ENCODE measurements around the gene ZNF813. TPM values are rescaled to one million over a fixed set of nuclear protein-coding genes. Genes with fewer than 3 reads are reported as not detected.

The ZNF813 gene
- polyA plus RNA-seq, 1 donor (not counting 4 experiments of a cell fraction or from before 2014, with no cell fraction given): 2.5 TPM

GRCh38 chr19:53518121-53518520 is 50.6 kb downstream of the ZNF813 start:
- peaks cover 5% of the 10 kb centered on the region for H3K79me2 ChIP-seq (ENCODE audit: control insufficient read depth, insufficient read depth, low read length)
- H3K27ac ChIP-seq (ENCODE audit: control insufficient read depth, insufficient read depth, low read length): no peak overlapping the region
- no peak overlapping the region for H3K4me2 ChIP-seq (ENCODE audit: control insufficient read depth, extremely low read depth, insufficient read depth, low read depth, low read length)
- H2AFZ ChIP-seq (ENCODE audit: control insufficient read depth, low read length): no peak overlapping the region
- no peak for FAIRE-seq
- no peaks in the 10 kb centered on the region for H3K27me3 ChIP-seq (ENCODE audit: control insufficient read depth, extremely low read depth, insufficient read depth, low read length)
- no peak overlapping the region for H3K9ac ChIP-seq (ENCODE audit: control insufficient read depth, extremely low read depth, insufficient read depth, low read length)
- no peak for DNase-seq (ENCODE audit: low read depth, low spot score)
- TF ChIP-seq CTCF (optimal IDR thresholded peaks at IDR 0.05 in 1 of 3, IDR thresholded peaks at IDR 0.05 in 1 of 3, conservative IDR thresholded peaks at IDR 0.05 in 1 of 3; ENCODE audit: extremely low read depth in 1 of 3, insufficient read depth in 2 of 3, low read length in 3 of 3) (no peak), EZH2 (IDR thresholded peaks at IDR 0.05; ENCODE audit: low read length) (no peak)
- dilution Hi-C loops (cut with MboI; ENCODE audit: extremely low pct_ligation_motif_present, low sequenced_read_pairs): no loop called here
- H4K20me1 ChIP-seq (ENCODE audit: control insufficient read depth, extremely low read depth, insufficient read depth, low read length): no peaks in the 10 kb centered on the region
- H3K4me3 ChIP-seq (ENCODE audit: control insufficient read depth in 2 of 3, extremely low read depth in 1 of 3, insufficient read depth in 2 of 3, low read depth in 1 of 3, low read length in 3 of 3): no peak overlapping the region
- H3K9me3 ChIP-seq (ENCODE audit: control insufficient read depth, low read depth, low read length): no peaks in the 10 kb centered on the region
- H3K9me1 ChIP-seq (ENCODE audit: control insufficient read depth, extremely low read depth, insufficient read depth, low read length): no peaks in the 10 kb centered on the region
- H3K4me1 ChIP-seq (ENCODE audit: control insufficient read depth, extremely low read depth, insufficient read depth, low read length): peaks cover 8% of the 10 kb centered on the region
- H3K36me3 ChIP-seq (ENCODE audit: control insufficient read depth in 2 of 2, extremely low read depth in 1 of 2, insufficient read depth in 2 of 2, low read length in 2 of 2): no peaks in the 10 kb centered on the region

- Histone ChIP-seq H3K4me2 (ENCODE audit: control insufficient read depth, extremely low read depth, insufficient read depth, low read depth, low read length) (no peak overlapping the region), H3K9me1 (ENCODE audit: control insufficient read depth, extremely low read depth, insufficient read depth, low read length) (no peaks in the 10 kb centered on the region), H4K20me1 (ENCODE audit: control insufficient read depth, extremely low read depth, insufficient read depth, low read length) (no peaks in the 10 kb centered on the region), H3K79me2 (ENCODE audit: control insufficient read depth, insufficient read depth, low read length) (peaks cover 5% of the 10 kb centered on the region), H3K4me1 (ENCODE audit: control insufficient read depth, extremely low read depth, insufficient read depth, low read length) (peaks cover 8% of the 10 kb centered on the region), H3K27me3 (ENCODE audit: control insufficient read depth, extremely low read depth, insufficient read depth, low read length) (no peaks in the 10 kb centered on the region), H3K27ac (ENCODE audit: control insufficient read depth, insufficient read depth, low read length) (no peak overlapping the region), H3K9ac (ENCODE audit: control insufficient read depth, extremely low read depth, insufficient read depth, low read length) (no peak overlapping the region), H3K36me3 (ENCODE audit: control insufficient read depth in 2 of 2, extremely low read depth in 1 of 2, insufficient read depth in 2 of 2, low read length in 2 of 2) (no peaks in the 10 kb centered on the region), H3K4me3 (ENCODE audit: control insufficient read depth in 2 of 3, extremely low read depth in 1 of 3, insufficient read depth in 2 of 3, low read depth in 1 of 3, low read length in 3 of 3) (no peak overlapping the region), H3K9me3 (ENCODE audit: control insufficient read depth, low read depth, low read length) (no peaks in the 10 kb centered on the region), H2AFZ (ENCODE audit: control insufficient read depth, low read length) (no peak overlapping the region)
- no peak for TF ChIP-seq CTCF (optimal IDR thresholded peaks at IDR 0.05 in 1 of 3, IDR thresholded peaks at IDR 0.05 in 1 of 3, conservative IDR thresholded peaks at IDR 0.05 in 1 of 3; ENCODE audit: extremely low read depth in 1 of 3, insufficient read depth in 2 of 3, low read length in 3 of 3)
- no peak for TF ChIP-seq EZH2 (IDR thresholded peaks at IDR 0.05; ENCODE audit: low read length)
- DNase-seq (ENCODE audit: low read depth, low spot score) (no peak), FAIRE-seq (no peak)
- dilution Hi-C loops (cut with MboI; ENCODE audit: extremely low pct_ligation_motif_present, low sequenced_read_pairs): no loop called here
Measured at GRCh38 chr19:53518716-53519115, 51.2 kb downstream of the ZNF813 start.

Measured in keratinocyte (primary cell).